K562 (cell line): ENCODE data around the gene OTOA. TPM values are rescaled to one million over a fixed set of nuclear protein-coding genes. Genes with fewer than 3 reads are reported as not detected.

Experiments used
- CBFA2T3 ChIP-seq: fragments of 450-650 bp; IDR thresholded peaks from 2 replicates; pipeline ENCODE4 v1.6.1; 2017
- ETS2 ChIP-seq: IDR thresholded peaks from 2 replicates; pipeline ENCODE4 v1.6.1; 2016; ENCODE audit warnings: borderline replicate concordance, missing genetic modification characterization, mild to moderate bottlenecking, moderate library complexity, missing compliant biosample characterization; ENCODE audit not compliant: poor library complexity, severe bottlenecking
- MECOM ChIP-seq: fragments of 250-450 bp; sonication (Bioruptor Pico); IDR thresholded peaks from 2 replicates; pipeline ENCODE4 v1.8.0; 2022; ENCODE audit warnings: inconsistent platforms
- POLR3G ChIP-seq: IDR thresholded peaks from 2 replicates; pipeline ENCODE4 v1.6.1; 2011; ENCODE audit not compliant: insufficient read length, insufficient replicate concordance; ENCODE audit errors: extremely low read depth
- SAFB2 ChIP-seq: fragments of 200-400 bp; formaldehyde crosslinking; IDR thresholded peaks from 2 replicates; pipeline ENCODE4 v1.6.1; 2018; ENCODE audit warnings: borderline replicate concordance, low read length, low read depth, moderate library complexity; ENCODE audit not compliant: severe bottlenecking
- ZFP36 ChIP-seq: fragments of 150-350 bp; IDR thresholded peaks from 2 replicates; pipeline ENCODE4 v1.6.1; 2018; ENCODE audit warnings: low read length, low read depth; ENCODE audit not compliant: partially characterized antibody
- polyA plus RNA-seq, 8 experiments: library from polyadenylated mRNA; depleted of rRNA in 4 of 8; stranded (reverse) in 5 of 8; unstranded in 3 of 8; fragments of >200 nt; fragmentation: Nextera tagmentation in 2 of 8; fragmentation: Illumina TruSeq in 1 of 8; extraction: Ambion mirVana in 2 of 8; extraction: Trizol in 1 of 8; gene quantifications; 2 replicates each; pipeline versions ENCODE4 v1.2.1 to v1.2.3, GENCODE V29; 2011 to 2014; ENCODE audit warnings: inconsistent platforms in 1 of 8, missing spikeins in 1 of 8
- total RNA-seq, 7 experiments: library from RNA; depleted of rRNA in 6 of 7; stranded (reverse); fragments of >200 nt in 6 of 7; fragmentation: Illumina TruSeq in 2 of 7; extraction: Trizol in 2 of 7; gene quantifications; 2 replicates each; pipeline versions ENCODE4 v1.2.1 to v1.2.3, GENCODE V29; 2011 to 2021; ENCODE audit warnings: low replicate concordance in 1 of 7
- TF ChIP-seq, protein P1 (sequence below), 2 experiments: fragments of 450-650 bp; formaldehyde crosslinking in 1 of 2; IDR thresholded peaks; 2 replicates each; pipeline versions ENCODE4 v1.4.0 to v1.6.1; 2014 to 2020; ENCODE audit warnings: mild to moderate bottlenecking in 2 of 2, borderline replicate concordance in 1 of 2, low read depth in 1 of 2

OTOA gene
- total and polyA plus RNA-seq, 9 of the 15 experiments (the other 6 are each of a cell fraction or from before 2014, with no cell fraction given), result 0.04 TPM; not detected in 8

DNA sequence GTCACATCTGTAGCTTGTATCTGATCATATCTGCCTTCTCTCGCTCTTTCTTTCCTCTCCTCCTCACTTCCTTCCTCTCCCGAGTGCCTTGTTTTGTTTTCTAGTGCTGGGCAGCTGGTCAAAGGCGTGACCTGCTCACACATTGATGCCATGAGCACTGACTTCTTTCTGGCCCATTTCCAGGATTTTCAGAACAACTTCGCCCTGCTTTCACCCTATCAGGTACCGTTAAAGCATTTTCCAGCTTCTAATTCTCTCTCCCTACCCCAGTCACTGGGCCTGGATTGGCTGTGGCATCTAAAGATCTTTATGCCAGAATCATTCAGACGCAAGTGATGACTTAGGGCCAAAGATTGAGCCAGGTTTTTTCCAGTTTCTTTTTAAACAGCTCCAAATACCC, 55.5 kb downstream of the OTOA start (continued):
- TF ChIP-seq, protein P1, sequence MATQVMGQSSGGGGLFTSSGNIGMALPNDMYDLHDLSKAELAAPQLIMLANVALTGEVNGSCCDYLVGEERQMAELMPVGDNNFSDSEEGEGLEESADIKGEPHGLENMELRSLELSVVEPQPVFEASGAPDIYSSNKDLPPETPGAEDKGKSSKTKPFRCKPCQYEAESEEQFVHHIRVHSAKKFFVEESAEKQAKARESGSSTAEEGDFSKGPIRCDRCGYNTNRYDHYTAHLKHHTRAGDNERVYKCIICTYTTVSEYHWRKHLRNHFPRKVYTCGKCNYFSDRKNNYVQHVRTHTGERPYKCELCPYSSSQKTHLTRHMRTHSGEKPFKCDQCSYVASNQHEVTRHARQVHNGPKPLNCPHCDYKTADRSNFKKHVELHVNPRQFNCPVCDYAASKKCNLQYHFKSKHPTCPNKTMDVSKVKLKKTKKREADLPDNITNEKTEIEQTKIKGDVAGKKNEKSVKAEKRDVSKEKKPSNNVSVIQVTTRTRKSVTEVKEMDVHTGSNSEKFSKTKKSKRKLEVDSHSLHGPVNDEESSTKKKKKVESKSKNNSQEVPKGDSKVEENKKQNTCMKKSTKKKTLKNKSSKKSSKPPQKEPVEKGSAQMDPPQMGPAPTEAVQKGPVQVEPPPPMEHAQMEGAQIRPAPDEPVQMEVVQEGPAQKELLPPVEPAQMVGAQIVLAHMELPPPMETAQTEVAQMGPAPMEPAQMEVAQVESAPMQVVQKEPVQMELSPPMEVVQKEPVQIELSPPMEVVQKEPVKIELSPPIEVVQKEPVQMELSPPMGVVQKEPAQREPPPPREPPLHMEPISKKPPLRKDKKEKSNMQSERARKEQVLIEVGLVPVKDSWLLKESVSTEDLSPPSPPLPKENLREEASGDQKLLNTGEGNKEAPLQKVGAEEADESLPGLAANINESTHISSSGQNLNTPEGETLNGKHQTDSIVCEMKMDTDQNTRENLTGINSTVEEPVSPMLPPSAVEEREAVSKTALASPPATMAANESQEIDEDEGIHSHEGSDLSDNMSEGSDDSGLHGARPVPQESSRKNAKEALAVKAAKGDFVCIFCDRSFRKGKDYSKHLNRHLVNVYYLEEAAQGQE (IDR thresholded peaks at IDR 0.05; ENCODE audit: borderline replicate concordance), result no peak
- TF ChIP-seq, protein P1 (CRISPR knock-in tag; IDR thresholded peaks at IDR 0.05; ENCODE audit: low read depth), result no peak
- TF ChIP-seq POLR3G, result no peak
- no peak for TF ChIP-seq SAFB2
- TF ChIP-seq MECOM (CRISPR knock-in tag), result no peak
- no peak for TF ChIP-seq CBFA2T3
- TF ChIP-seq ETS2, result no peak
- no peak for TF ChIP-seq ZFP36
